Measurements from ENCODE around the gene CCDC51.
A peak's percentile ranks its signal among the peaks of the same experiment; 100 is the strongest.
"Not testable (repeated sequence)": the region's sequence is repeated elsewhere in the genome, so short reads cannot be mapped to it uniquely, and the experiment has no call there.

The CCDC51 gene

DNA sequence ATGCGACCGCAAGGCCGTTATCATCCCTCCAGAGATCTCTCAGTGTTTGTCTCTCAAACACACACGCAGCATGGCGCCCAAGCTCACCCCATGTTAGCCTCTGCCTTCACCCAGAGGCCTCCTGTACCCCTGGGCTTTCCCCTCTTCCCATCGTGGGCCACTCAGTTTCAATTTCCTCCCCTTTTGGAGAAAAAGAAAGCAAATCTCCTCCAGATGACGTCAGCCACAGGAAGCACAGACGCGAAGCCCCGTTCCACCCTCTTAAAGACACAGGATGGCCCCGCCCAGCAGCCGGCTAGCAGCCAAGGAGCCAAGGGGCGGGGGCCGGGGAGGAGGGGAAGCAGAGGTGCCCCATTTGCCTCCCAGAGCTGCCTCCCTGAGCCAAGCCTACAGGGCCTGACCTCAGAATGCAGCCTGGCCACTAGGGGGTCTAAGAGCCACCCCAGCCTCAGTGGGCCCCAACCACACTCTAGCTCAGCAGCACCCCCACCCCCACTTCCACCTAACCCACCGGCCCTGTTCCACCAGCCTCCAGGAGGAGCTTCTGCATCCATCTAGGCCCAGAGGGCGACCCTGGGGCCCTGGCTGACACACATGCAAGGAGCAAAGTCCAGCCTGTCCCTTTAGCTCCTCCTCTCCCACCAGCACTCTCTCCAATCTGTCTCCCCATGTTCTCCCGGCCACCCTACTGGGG is 33.2 kb upstream of the CCDC51 start:
- TF ChIP-seq JUND (IDR thresholded peaks at IDR 0.05; ENCODE audit: low read depth): no peak
- DNase-seq (ENCODE audit: low read depth in 1 of 2, low spot score in 1 of 2): peak; percentile 62 to 87
- in situ Hi-C loops (cut with HindIII; ENCODE audit: low pct_unique_long_range_greater_than_20kb, low sequenced_read_pairs): no loop called here

DNA sequence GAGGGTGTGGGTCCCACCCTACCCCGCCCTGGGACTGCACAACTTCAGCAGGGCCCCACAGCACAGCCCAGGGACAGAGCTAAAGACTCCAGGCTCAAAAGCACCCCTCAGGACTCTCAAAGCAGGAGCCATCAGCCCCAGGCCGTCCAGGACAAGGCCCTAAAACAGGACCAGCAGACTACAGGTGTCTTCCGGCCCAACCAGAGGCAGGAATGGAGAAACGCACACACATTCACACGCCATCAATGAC is 32.7 kb upstream of the CCDC51 start:
- peak in 1 of 2 experiments; percentile 18 for DNase-seq (ENCODE audit: low read depth in 1 of 2, low spot score in 1 of 2)
- in situ Hi-C loops (cut with HindIII; ENCODE audit: low pct_unique_long_range_greater_than_20kb, low sequenced_read_pairs): no loop called here
- no peak for TF ChIP-seq JUND (IDR thresholded peaks at IDR 0.05; ENCODE audit: low read depth)

DNA sequence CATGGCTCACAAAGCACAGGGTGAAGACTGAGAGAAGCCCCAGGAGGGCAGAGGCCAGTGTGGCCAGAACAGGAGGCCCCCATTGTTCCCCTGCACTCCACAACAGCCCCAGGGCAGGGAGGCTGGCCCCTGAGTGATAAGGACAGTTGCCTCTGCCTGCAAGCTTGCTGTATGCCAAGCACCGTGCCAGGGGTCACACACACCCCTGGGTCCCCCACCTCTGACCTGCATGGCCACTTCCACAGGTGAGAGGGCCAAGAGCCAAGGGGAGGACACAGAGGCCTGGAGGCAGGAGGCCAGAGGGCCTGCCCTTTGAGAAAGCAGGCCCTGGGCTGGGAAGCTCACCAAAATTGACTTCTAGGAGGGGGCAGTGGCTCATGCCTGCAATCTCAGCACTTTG is 30.4 kb upstream of the CCDC51 start:
- TF ChIP-seq JUND (IDR thresholded peaks at IDR 0.05; ENCODE audit: low read depth): no peak
- DNase-seq (ENCODE audit: low read depth in 1 of 2, low spot score in 1 of 2): no peak
- in situ Hi-C loops (cut with HindIII; ENCODE audit: low pct_unique_long_range_greater_than_20kb, low sequenced_read_pairs): no loop called here

DNA sequence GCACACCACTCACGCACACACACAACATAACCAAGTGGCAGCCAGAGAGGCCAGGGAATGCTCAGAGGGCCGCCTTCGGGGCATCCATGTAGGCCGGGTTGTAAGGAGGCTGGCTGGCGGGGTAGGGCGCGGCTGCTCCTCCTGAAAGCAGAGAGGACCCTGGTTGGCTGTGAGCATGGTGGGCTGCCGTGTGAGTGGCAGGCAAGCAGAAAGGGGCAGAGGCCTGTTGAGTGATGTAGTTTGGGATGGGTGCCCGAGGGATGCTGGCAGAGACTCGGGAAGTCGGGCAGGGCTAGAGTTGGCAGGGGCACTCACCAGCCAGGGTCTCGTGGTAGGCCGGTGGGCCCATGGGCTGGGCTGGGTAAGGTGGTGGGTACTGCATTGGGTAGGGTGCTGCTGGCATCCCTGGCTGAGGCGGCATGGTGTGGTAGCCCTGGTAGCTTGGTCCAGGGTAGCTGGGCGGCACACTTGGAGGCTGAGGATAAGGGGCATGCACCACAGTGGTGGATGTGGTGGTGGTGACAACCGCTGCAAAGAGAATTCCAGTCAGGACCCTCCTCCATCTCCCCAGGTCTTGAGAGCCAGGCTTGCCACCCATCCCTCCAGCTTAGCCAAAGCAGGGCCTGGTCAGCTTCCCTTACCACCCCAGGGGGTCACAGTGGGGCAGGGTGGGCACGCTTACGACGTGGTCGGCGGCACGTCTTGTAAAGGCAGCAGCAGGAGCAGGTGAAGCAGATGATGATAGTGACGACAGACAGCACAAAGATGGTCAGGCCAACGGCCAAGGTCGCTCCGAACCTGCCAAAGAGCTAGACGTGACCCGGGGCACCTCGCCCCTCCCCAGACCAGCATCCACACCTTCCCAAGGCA is 29.4 kb upstream of the CCDC51 start:
- DNase-seq (ENCODE audit: low read depth in 1 of 2, low spot score in 1 of 2): no peak
- in situ Hi-C loops (cut with HindIII; ENCODE audit: low pct_unique_long_range_greater_than_20kb, low sequenced_read_pairs): no loop called here
- no peak for TF ChIP-seq JUND (IDR thresholded peaks at IDR 0.05; ENCODE audit: low read depth)

- DNase-seq (ENCODE audit: low read depth in 1 of 2, low spot score in 1 of 2): no peak
- no peak for TF ChIP-seq JUND (IDR thresholded peaks at IDR 0.05; ENCODE audit: low read depth)
- in situ Hi-C loops (cut with HindIII; ENCODE audit: low pct_unique_long_range_greater_than_20kb, low sequenced_read_pairs): no loop called here
These were observed 28.4 kb upstream of the CCDC51 start for GRCh38 chr3:48468329-48468731.

GRCh38 chr3:48467473-48468267 is 27.8 kb upstream of the CCDC51 start:
- no peak for DNase-seq (ENCODE audit: low read depth in 1 of 2, low spot score in 1 of 2)
- in situ Hi-C loops (cut with HindIII; ENCODE audit: low pct_unique_long_range_greater_than_20kb, low sequenced_read_pairs): no loop called here
- no peak for TF ChIP-seq JUND (IDR thresholded peaks at IDR 0.05; ENCODE audit: low read depth)

DNA sequence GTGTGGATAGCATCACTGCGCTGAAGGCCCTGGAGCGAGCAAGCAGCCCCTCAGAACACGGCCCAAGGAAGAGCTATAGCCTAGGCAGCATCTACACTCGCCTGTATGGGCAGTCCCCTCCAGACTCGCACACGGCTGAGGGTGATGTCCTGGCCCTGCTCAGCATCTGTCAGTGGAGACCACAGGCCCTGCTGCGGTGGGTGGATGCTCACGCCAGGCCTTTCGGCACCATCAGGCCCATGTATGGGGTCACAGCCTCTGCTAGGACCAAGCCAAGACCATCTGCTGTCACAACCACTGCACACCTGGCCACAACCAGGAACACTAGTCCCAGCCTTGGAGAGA is 27.2 kb upstream of the CCDC51 start:
- TF ChIP-seq JUND (IDR thresholded peaks at IDR 0.05; ENCODE audit: low read depth): no peak
- in situ Hi-C loops (cut with HindIII; ENCODE audit: low pct_unique_long_range_greater_than_20kb, low sequenced_read_pairs): no loop called here
- DNase-seq (ENCODE audit: low read depth in 1 of 2, low spot score in 1 of 2): no peak

- in situ Hi-C loops (cut with HindIII; ENCODE audit: low pct_unique_long_range_greater_than_20kb, low sequenced_read_pairs): no loop called here
- no peak for TF ChIP-seq JUND (IDR thresholded peaks at IDR 0.05; ENCODE audit: low read depth)
- no peak for DNase-seq (ENCODE audit: low read depth in 1 of 2, low spot score in 1 of 2)
These were observed 26.6 kb upstream of the CCDC51 start for GRCh38 chr3:48466386-48467109.

DNA sequence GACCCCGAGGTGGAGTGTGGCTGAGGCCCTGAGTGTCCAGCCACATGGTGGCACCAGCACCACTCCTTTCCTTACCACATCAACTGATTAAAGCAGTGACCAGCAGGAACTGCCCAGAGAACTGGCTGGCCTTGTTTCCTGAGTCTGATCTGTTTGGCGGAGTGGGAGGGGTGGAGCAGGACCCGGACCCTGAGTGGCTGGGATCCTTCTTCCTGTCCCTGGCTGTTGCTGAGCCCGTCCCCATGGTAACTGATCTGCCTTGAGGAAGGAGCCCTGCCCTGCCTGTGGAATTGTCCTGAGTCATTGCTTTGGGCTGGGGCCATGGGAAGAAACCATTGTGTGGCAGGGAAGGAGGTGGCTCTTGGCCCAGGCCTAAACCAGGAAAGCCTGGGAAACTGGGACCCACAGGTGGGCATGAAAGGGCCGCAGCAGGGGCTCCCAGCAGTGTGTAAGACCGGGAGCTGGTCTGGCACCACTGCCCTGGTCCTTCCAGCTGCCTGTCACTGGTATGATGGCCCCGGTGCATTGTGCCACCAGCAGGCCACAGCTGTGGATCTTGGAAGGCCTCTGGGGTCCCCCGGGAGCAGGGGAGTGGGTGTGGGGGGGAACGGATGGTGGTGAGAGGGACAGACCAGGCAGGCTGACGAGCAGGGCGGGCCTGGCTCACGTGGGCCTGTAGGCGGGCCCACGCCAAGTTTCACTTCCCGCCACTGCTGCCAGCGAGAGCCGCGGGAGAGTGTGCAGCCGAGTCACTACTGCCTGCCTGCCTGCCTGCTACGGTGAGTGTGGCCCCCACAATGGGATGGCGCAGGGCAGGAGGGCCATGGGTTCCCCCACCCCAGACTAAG is 25.8 kb upstream of the CCDC51 start:
- no peak for TF ChIP-seq JUND (IDR thresholded peaks at IDR 0.05; ENCODE audit: low read depth)
- DNase-seq (ENCODE audit: low read depth in 1 of 2, low spot score in 1 of 2): peak; percentile 87 to 96
- in situ Hi-C loops (cut with HindIII; ENCODE audit: low pct_unique_long_range_greater_than_20kb, low sequenced_read_pairs): no loop called here

- in situ Hi-C loops (cut with HindIII; ENCODE audit: low pct_unique_long_range_greater_than_20kb, low sequenced_read_pairs): no loop called here
- TF ChIP-seq JUND (IDR thresholded peaks at IDR 0.05; ENCODE audit: low read depth): no peak
- DNase-seq (ENCODE audit: low read depth in 1 of 2, low spot score in 1 of 2): no peak
These were observed 25.3 kb upstream of the CCDC51 start for GRCh38 chr3:48465237-48465530.

DNA sequence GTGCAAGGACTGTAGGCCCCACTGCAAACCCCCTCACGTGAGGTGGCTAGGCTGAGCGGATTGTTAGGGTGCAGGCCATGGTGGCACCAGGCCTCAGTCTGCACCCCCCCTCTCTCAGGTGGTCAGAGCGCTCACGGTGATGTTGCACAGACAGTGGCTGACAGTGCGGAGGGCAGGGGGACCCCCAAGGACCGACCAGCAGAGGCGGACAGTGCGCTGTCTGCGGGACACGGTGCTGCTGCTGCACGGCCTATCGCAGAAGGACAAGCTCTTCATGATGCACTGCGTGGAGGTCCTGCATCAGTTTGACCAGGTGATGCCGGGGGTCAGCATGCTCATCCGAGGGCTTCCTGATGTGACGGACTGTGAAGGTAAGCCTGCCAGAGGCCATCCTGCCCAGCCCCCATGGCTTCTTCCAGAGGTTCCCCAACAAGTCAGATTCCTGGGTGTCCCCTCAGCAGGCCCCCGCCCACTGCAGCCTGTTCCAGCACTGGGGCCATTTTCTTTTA is 24.8 kb upstream of the CCDC51 start:
- no peak for DNase-seq (ENCODE audit: low read depth in 1 of 2, low spot score in 1 of 2)
- TF ChIP-seq JUND (IDR thresholded peaks at IDR 0.05; ENCODE audit: low read depth): no peak
- in situ Hi-C loops (cut with HindIII; ENCODE audit: low pct_unique_long_range_greater_than_20kb, low sequenced_read_pairs): no loop called here

DNA sequence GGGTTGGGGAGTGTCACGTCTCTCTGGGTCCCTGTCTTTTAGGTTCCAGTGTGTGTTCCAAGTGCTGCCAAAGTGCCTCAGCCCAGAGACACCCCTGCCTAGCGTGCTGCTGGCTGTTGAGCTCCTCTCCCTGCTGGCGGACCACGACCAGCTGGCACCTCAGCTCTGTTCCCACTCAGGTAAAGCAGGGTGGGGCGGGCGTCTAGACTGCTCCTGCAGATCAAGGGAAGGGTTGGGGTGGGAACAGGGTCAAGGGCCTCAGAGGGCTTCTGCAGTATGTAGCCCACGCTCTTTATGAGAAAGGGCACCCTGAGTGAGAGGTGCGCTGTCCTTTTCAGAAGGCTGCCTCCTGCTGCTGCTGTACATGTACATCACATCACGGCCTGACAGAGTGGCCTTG is 23.8 kb upstream of the CCDC51 start:
- DNase-seq (ENCODE audit: low read depth in 1 of 2, low spot score in 1 of 2): no peak
- in situ Hi-C loops (cut with HindIII; ENCODE audit: low pct_unique_long_range_greater_than_20kb, low sequenced_read_pairs): no loop called here
- no peak for TF ChIP-seq JUND (IDR thresholded peaks at IDR 0.05; ENCODE audit: low read depth)

DNA sequence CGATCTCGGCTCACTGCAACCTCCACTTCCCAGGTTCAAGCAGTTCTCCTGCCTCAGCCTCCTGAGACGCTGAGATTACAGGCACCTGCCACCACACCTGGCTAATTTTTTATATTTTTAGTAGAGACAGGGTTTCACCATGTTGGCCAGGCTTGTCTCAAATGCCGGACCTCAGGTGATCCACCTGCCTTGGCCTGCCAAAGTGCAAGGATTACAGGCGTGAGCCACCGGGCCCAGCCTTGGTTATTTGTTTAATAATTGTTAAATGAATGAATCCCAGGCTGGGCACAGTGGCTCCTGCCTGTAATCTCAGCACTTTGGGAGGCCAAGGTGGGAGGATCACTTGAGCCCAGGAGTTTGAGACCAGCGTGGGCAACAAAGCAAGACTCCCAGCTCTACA is 21.8 kb upstream of the CCDC51 start:
- in situ Hi-C loops (cut with HindIII; ENCODE audit: low pct_unique_long_range_greater_than_20kb, low sequenced_read_pairs); DNase-seq (ENCODE audit: low read depth in 1 of 2, low spot score in 1 of 2): not testable (repeated sequence)
